Renal cortex interstitium (tissue), 3 donors: ENCODE results near the gene CCNJL. TPM values are rescaled to one million over a fixed set of nuclear protein-coding genes. Genes with fewer than 3 reads are reported as not detected.

Experiments
- polyA plus RNA-seq, 3 donors: library from polyadenylated mRNA; unstranded; fragments of 120-200 nt; gene quantifications; one replicate each; pipeline ENCODE4 v1.2.1, GENCODE V29; 2013; ENCODE audit not compliant: insufficient read length in 3 of 3

The CCNJL gene
- polyA plus RNA-seq, 3 donors, result 7.8 to 9.7 (median 8.6) TPM

Other genes starting within 250 kb of the CCNJL start
- 10 to 100 TPM; 30.2 to 34.1 (median 31.5) TPM for gene PWWP2A, start 193.1 kb downstream of the CCNJL start, polyA plus RNA-seq
- not detected for gene FABP6, start 83.1 kb downstream of the CCNJL start, polyA plus RNA-seq
- 1 to 10 TPM in 2 of 3 donors, under 1 TPM in 1; 0.82 to 2.3 (median 1.3) TPM for gene C1QTNF2, start 58.1 kb upstream of the CCNJL start, polyA plus RNA-seq
- 10 to 100 TPM; 13.5 to 17.4 (median 16.5) TPM for gene FAM200C, start 87.5 kb upstream of the CCNJL start, polyA plus RNA-seq
- 10 to 100 TPM; 73.0 to 77.4 (median 75.9) TPM for gene SLU7, start 106.5 kb upstream of the CCNJL start, polyA plus RNA-seq
- 10 to 100 TPM; 59.6 to 83.6 (median 81.7) TPM for gene PTTG1, start 109.3 kb upstream of the CCNJL start, polyA plus RNA-seq